SK-N-SH (cell line): ENCODE results near the gene KRT16. TPM values are rescaled to one million over a fixed set of nuclear protein-coding genes. Genes with fewer than 3 reads are reported as not detected.
"Not testable (repeated sequence)": the region's sequence is repeated elsewhere in the genome, so short reads cannot be mapped to it uniquely, and the experiment has no call there.

ENCODE experiments used
- CTCF ChIA-PET: fragments of 300-600, 350-600 bp; formaldehyde crosslinking; extraction: SDS; loops from one replicate; lab custom pipeline; 2021; lab: Yijun Ruan, JAX
- POLR2A ChIA-PET: fragments of 350-600 bp; sonication (Branson Sonifier 250); formaldehyde crosslinking; extraction: SDS; loops from one replicate; lab custom pipeline; 2020; ENCODE audit warnings: antibody characterized with exemption, inconsistent platforms; lab: Yijun Ruan, JAX
- DNase-seq: peaks from one replicate; pipeline ENCODE4 v3.0.0; 2012
- H2AFZ ChIP-seq: fragments of 200-600 bp; sonication (generic); 2 replicates; pipeline ENCODE4 v1.8.1; 2016; ENCODE audit warnings: antibody characterized with exemption, mild to moderate bottlenecking, low read depth
- H3F3A ChIP-seq: fragments of 200-600 bp; sonication (generic); replicated peaks from 2 replicates; pipeline ENCODE3; 2016; ENCODE audit warnings: antibody characterized with exemption, mild to moderate bottlenecking; ENCODE audit not compliant: insufficient read depth
- H3K27ac ChIP-seq, 2 experiments: fragments of 200-500 bp in 1 of 2; fragments of 200-600 bp in 1 of 2; sonication (Bioruptor generic) in 1 of 2; sonication (generic), shearing (Covaris generic) in 1 of 2; 2 replicates each; pipeline versions ENCODE4 v1.5.1 to v1.6.1; 2014 to 2016; ENCODE audit warnings: low read depth in 2 of 2, inconsistent platforms in 1 of 2, low read length in 1 of 2, mild to moderate bottlenecking in 1 of 2, mixed read lengths in 1 of 2
- H3K27me3 ChIP-seq: fragments of 200-600 bp; sonication (generic), shearing (Covaris generic); 2 replicates; pipeline ENCODE4 v1.6.1; 2016; ENCODE audit warnings: mixed run types; ENCODE audit not compliant: insufficient read depth
- H3K36me3 ChIP-seq, 2 experiments: fragments of 200-500 bp in 1 of 2; fragments of 200-600 bp in 1 of 2; sonication (Bioruptor generic) in 1 of 2; sonication (generic) in 1 of 2; replicated peaks in 1 of 2; 2 replicates each; pipeline versions ENCODE3 to v1.5.1; 2014 to 2016; ENCODE audit warnings: low read length in 1 of 2, mild to moderate bottlenecking in 1 of 2; ENCODE audit not compliant: insufficient read depth in 2 of 2, control insufficient read depth in 1 of 2
- H3K4me1 ChIP-seq, 2 experiments: fragments of 200-500 bp in 1 of 2; fragments of 200-600 bp in 1 of 2; sonication (Bioruptor generic) in 1 of 2; sonication (generic), shearing (Covaris generic) in 1 of 2; 2 replicates each; pipeline versions ENCODE4 v1.5.1 to v1.6.1; 2014 to 2016; ENCODE audit warnings: low read depth in 1 of 2, low read length in 1 of 2, mixed run types in 1 of 2; ENCODE audit not compliant: insufficient read depth in 2 of 2, control insufficient read depth in 1 of 2
- H3K4me2 ChIP-seq: fragments of 200-600 bp; sonication (generic), shearing (Covaris generic); 2 replicates; pipeline ENCODE4 v1.6.1; 2017; ENCODE audit warnings: mixed run types
- H3K4me3 ChIP-seq, 2 experiments: fragments of 200-500 bp in 1 of 2; fragments of 200-600 bp in 1 of 2; sonication (Bioruptor generic) in 1 of 2; sonication (generic), shearing (Covaris generic) in 1 of 2; 2 replicates each; pipeline versions ENCODE4 v1.5.1 to v1.8.1; 2014 to 2016; ENCODE audit warnings: low read depth in 2 of 2, inconsistent platforms in 1 of 2, low read length in 1 of 2, mild to moderate bottlenecking in 1 of 2, mixed read lengths in 1 of 2, moderate library complexity in 1 of 2
- H3K79me2 ChIP-seq: fragments of 200-600 bp; sonication (generic); 2 replicates; pipeline ENCODE4 v1.8.1; 2017; ENCODE audit warnings: mild to moderate bottlenecking; ENCODE audit not compliant: insufficient read depth
- H3K9ac ChIP-seq: fragments of 200-600 bp; sonication (generic); 2 replicates; pipeline ENCODE4 v1.6.1; 2017; ENCODE audit warnings: mixed run types
- H3K9me2 ChIP-seq: fragments of 200-600 bp; sonication (generic); 2 replicates; pipeline ENCODE4 v1.6.1; 2017; ENCODE audit warnings: mixed run types
- H3K9me3 ChIP-seq: fragments of 200-600 bp; sonication (generic); 2 replicates; pipeline ENCODE4 v1.6.1; 2017; ENCODE audit warnings: mixed run types, mild to moderate bottlenecking, moderate library complexity
- H4K20me1 ChIP-seq: fragments of 200-600 bp; sonication (generic); 2 replicates; pipeline ENCODE4 v1.6.1; 2017; ENCODE audit warnings: mild to moderate bottlenecking, mixed run types; ENCODE audit not compliant: insufficient read depth
- CHD2 ChIP-seq: fragments of 150-350 bp; IDR thresholded peaks from 2 replicates; pipeline ENCODE4 v1.6.1; 2018; ENCODE audit warnings: low read length; ENCODE audit not compliant: partially characterized antibody
- ELF1 ChIP-seq: IDR thresholded peaks from 2 replicates; pipeline ENCODE4 v1.4.0; 2012
- EZH2phosphoT487 ChIP-seq: fragments of 200-600 bp; sonication (generic); IDR thresholded peaks from 2 replicates; pipeline ENCODE4 v1.6.1; 2017; ENCODE audit warnings: low read depth, mixed run types, mild to moderate bottlenecking, antibody characterized with exemption, moderate library complexity, borderline replicate concordance
- FOXJ3 ChIP-seq: sonication (generic); formaldehyde crosslinking; IDR thresholded peaks from 2 replicates; pipeline ENCODE4 v1.5.1; 2020; ENCODE audit warnings: mild to moderate bottlenecking, missing genetic modification reagents
- FOXM1 ChIP-seq: IDR thresholded peaks from 2 replicates; pipeline ENCODE4 v1.4.0; 2012; ENCODE audit warnings: low read depth, mild to moderate bottlenecking
- GABPA ChIP-seq: IDR thresholded peaks from 2 replicates; pipeline ENCODE4 v1.4.0; 2012; ENCODE audit warnings: low read depth, mild to moderate bottlenecking
- GATA2 ChIP-seq: sonication (generic); formaldehyde crosslinking; IDR thresholded peaks from 2 replicates; pipeline ENCODE4 v1.5.0; 2020; ENCODE audit warnings: mild to moderate bottlenecking, missing genetic modification reagents
- IRF3 ChIP-seq: fragments of 150-350 bp; IDR thresholded peaks from 2 replicates; pipeline ENCODE4 v1.6.1; 2016; ENCODE audit warnings: mild to moderate bottlenecking, low read depth, low read length
- JUND ChIP-seq: IDR thresholded peaks from 2 replicates; pipeline ENCODE4 v1.4.0; 2012
- MAX ChIP-seq: IDR thresholded peaks from 2 replicates; pipeline ENCODE4 v1.4.0; 2012; ENCODE audit warnings: low read depth
- MXI1 ChIP-seq: IDR thresholded peaks from 2 replicates; pipeline ENCODE4 v1.6.1; 2012; ENCODE audit warnings: mild to moderate bottlenecking, low read depth, low read length, improper control_type of control experiment
- NFIC ChIP-seq: IDR thresholded peaks from 2 replicates; pipeline ENCODE4 v1.4.0; 2012; ENCODE audit warnings: borderline replicate concordance
- PBX3 ChIP-seq: IDR thresholded peaks from 2 replicates; pipeline ENCODE4; 2012
- RAD21 ChIP-seq: IDR thresholded peaks from 2 replicates; pipeline ENCODE4 v1.6.1; 2012; ENCODE audit warnings: mild to moderate bottlenecking, low read length
- RFX5 ChIP-seq: IDR thresholded peaks from 2 replicates; pipeline ENCODE4 v1.6.1; 2012; ENCODE audit warnings: mild to moderate bottlenecking, improper control_type of control experiment, low read length
- RXRA ChIP-seq: IDR thresholded peaks from 2 replicates; pipeline ENCODE4 v1.4.0; 2012; ENCODE audit warnings: low read depth, mild to moderate bottlenecking, borderline replicate concordance
- SIN3A ChIP-seq: IDR thresholded peaks from 2 replicates; pipeline ENCODE4 v1.6.1; 2012; ENCODE audit warnings: low read depth, mild to moderate bottlenecking, low read length, moderate library complexity, borderline replicate concordance
- SMC3 ChIP-seq: IDR thresholded peaks from 2 replicates; pipeline ENCODE4 v1.6.1; 2012; ENCODE audit warnings: low read depth, low read length, improper control_type of control experiment
- TAF1 ChIP-seq: IDR thresholded peaks from 2 replicates; pipeline ENCODE4 v1.6.1; 2012; ENCODE audit warnings: low read depth, mild to moderate bottlenecking, low read length, moderate library complexity, borderline replicate concordance
- TCF12 ChIP-seq: IDR thresholded peaks from 2 replicates; pipeline ENCODE4 v1.4.0; 2012
- WGBS: methylation state at CpG from one replicate; pipeline ENCODE4 v1.1.6; 2017; ENCODE audit warnings: low lambda C conversion rate; 5-methylcytosine and 5-hydroxymethylcytosine counted together
- polyA plus RNA-seq, 3 experiments: library from polyadenylated mRNA; depleted of rRNA; stranded (reverse); fragments of >200 nt; gene quantifications; 2 replicates each; pipeline ENCODE4 v1.2.3, GENCODE V29; 2012

KRT16 gene
- polyA plus RNA-seq, 1 of the 3 experiments (the other 2 are of a cell fraction) = not detected

GRCh38 chr17:41621435-41621817, 8.9 kb upstream of the KRT16 start:
- DNase-seq, H3K9ac ChIP-seq, H2AFZ ChIP-seq, H3F3A ChIP-seq, H3K36me3 ChIP-seq, H3K27ac ChIP-seq, H3K9me2 ChIP-seq, H3K9me3 ChIP-seq, H3K79me2 ChIP-seq, H3K4me3 ChIP-seq, H4K20me1 ChIP-seq, H3K4me2 ChIP-seq, H3K27me3 ChIP-seq: not testable (repeated sequence)
- POLR2A ChIA-PET = interaction anchor here (0.9 kb wide), 1 partner anchor 26 kb away, joined by 3 read pairs; no protein-coding TSS in a partner anchor
- H3K4me1 ChIP-seq = peaks cover 0 to 19% of the 10 kb centered on the region in 2 experiments; a peak in 1 of 4 replicates
- CTCF ChIA-PET = interaction anchor here (1.1 to 2.6 kb wide), 4 partner anchors 14 to 72 kb away, joined by 4 to 11 read pairs (median 5); no protein-coding TSS in a partner anchor
- 82% methylated on average over 11 of the region's 11 CpGs for WGBS

- Histone ChIP-seq H3K36me3 (no peaks in the 10 kb centered on the region), H2AFZ (no peak overlapping the region)
- POLR2A ChIA-PET = interaction anchor here (0.9 kb wide), 1 partner anchor 26 kb away, joined by 3 read pairs; no protein-coding TSS in a partner anchor
Observed at GRCh38 chr17:41620583-41621434, 8.2 kb upstream of the KRT16 start.

More at GRCh38 chr17:41620583-41621434, 8.2 kb upstream of the KRT16 start:
- Histone ChIP-seq H3K9ac (no peak overlapping the region), H3K27me3 (no peaks in the 10 kb centered on the region), H3K9me3 (no peaks in the 10 kb centered on the region), H3K4me2 (no peak overlapping the region), H3K4me3 (no peak overlapping the region)
- CTCF ChIA-PET = interaction anchor here (1.1 to 3.4 kb wide), 5 partner anchors 15 to 72 kb away, joined by 4 to 27 read pairs (median 5); no protein-coding TSS in a partner anchor
- WGBS = 66% methylated on average over 11 of the region's 21 CpGs
- TF ChIP-seq PBX3 = no peak
- TF ChIP-seq FOXM1 = no peak
- no peak for TF ChIP-seq RFX5
- TF ChIP-seq GABPA = no peak
- no peak for TF ChIP-seq MXI1
- TF ChIP-seq GATA2 (CRISPR knock-in tag) = no peak; the same call in 1 of the 2 replicates
- no peak for TF ChIP-seq FOXJ3
- no peak for TF ChIP-seq RAD21
- TF ChIP-seq SMC3 = no peak
- no peak for TF ChIP-seq MAX
- no peak for TF ChIP-seq IRF3
- TF ChIP-seq NFIC = no peak
- no peak for TF ChIP-seq TAF1
- TF ChIP-seq JUND = no peak
- TF ChIP-seq SIN3A = no peak
- TF ChIP-seq EZH2phosphoT487 = no peak
- no peak for TF ChIP-seq ELF1
- TF ChIP-seq TCF12 = no peak
- TF ChIP-seq CHD2 = no peak
- no peak for TF ChIP-seq RXRA
- TF ChIP-seq, all 33 proteins: peak for 0
- no peak for DNase-seq
- H3K27ac ChIP-seq = no peak overlapping the region
- no peaks in the 10 kb centered on the region for H3F3A ChIP-seq
- H3K4me1 ChIP-seq = peaks cover 0 to 19% of the 10 kb centered on the region in 2 experiments; a peak in 1 of 4 replicates
- H4K20me1 ChIP-seq = no peaks in the 10 kb centered on the region
- H3K9me2 ChIP-seq = no peaks in the 10 kb centered on the region
- no peaks in the 10 kb centered on the region for H3K79me2 ChIP-seq
